GM12878 (cell line): ENCODE results near the gene RPL18.

ENCODE experiments used
- EP300 ChIP-seq, 2 experiments: fragments of 150-350 bp in 1 of 2; IDR thresholded peaks; 2 replicates each; pipeline ENCODE4 v1.6.1; 2011 to 2012; ENCODE audit warnings: low read depth in 2 of 2, low read length in 2 of 2, borderline replicate concordance in 1 of 2, improper control_type of control experiment in 1 of 2, inconsistent platforms in 1 of 2; ENCODE audit not compliant: control insufficient read depth in 1 of 2
- FOXM1 ChIP-seq: IDR thresholded peaks from 2 replicates; pipeline ENCODE4 v1.6.1; 2012; ENCODE audit warnings: low read depth, mild to moderate bottlenecking, inconsistent platforms, low read length, moderate library complexity
- PAX8 ChIP-seq: fragments of 450-650 bp; IDR thresholded peaks from 2 replicates; pipeline ENCODE4 v1.6.1; 2017; ENCODE audit warnings: mild to moderate bottlenecking, moderate library complexity
- POLR2AphosphoS2 ChIP-seq: IDR thresholded peaks from 2 replicates; pipeline ENCODE4 v1.6.1; 2011; ENCODE audit warnings: low read depth, mild to moderate bottlenecking, low read length, improper control_type of control experiment, moderate library complexity
- STAT3 ChIP-seq: IDR thresholded peaks from 2 replicates; pipeline ENCODE4 v1.6.1; 2011; ENCODE audit warnings: low read depth, low read length, improper control_type of control experiment
- YY1 ChIP-seq: IDR thresholded peaks from 2 replicates; pipeline ENCODE4 v1.6.1; 2011; ENCODE audit warnings: low read depth, mild to moderate bottlenecking, low read length
- ZBED1 ChIP-seq: IDR thresholded peaks from 2 replicates; pipeline ENCODE4 v1.6.1; 2016; ENCODE audit warnings: borderline replicate concordance
- TF ChIP-seq, protein P1 (sequence below), 3 experiments: IDR thresholded peaks in 2 of 3; conservative IDR thresholded peaks in 1 of 3; 2 replicates each; pipeline ENCODE4 v1.5.1; 2011; ENCODE audit warnings: low read depth in 3 of 3, low read length in 3 of 3, mild to moderate bottlenecking in 3 of 3, control low read depth in 2 of 3, moderate library complexity in 2 of 3, inconsistent platforms in 1 of 3, mixed read lengths in 1 of 3; ENCODE audit not compliant: control insufficient read depth in 2 of 3, insufficient read depth in 1 of 3; ENCODE audit errors: extremely low read depth in 1 of 3
- TF ChIP-seq, protein P2 (sequence below): IDR thresholded peaks from 2 replicates; pipeline ENCODE4 v1.6.1; 2011; ENCODE audit warnings: low read depth, low read length, improper control_type of control experiment, borderline replicate concordance
- TF ChIP-seq, protein P3 (sequence below): IDR thresholded peaks from 2 replicates; pipeline ENCODE4 v1.6.1; 2012; ENCODE audit warnings: mild to moderate bottlenecking, low read depth, low read length
- TF ChIP-seq, protein P4 (sequence below): fragments of 150-350 bp; IDR thresholded peaks from 2 replicates; pipeline ENCODE4 v1.6.1; 2014; ENCODE audit warnings: mild to moderate bottlenecking, low read depth, low read length
- TF ChIP-seq, protein P5 (sequence below): fragments of 450-650 bp; IDR thresholded peaks from 2 replicates; pipeline ENCODE4 v1.6.1; 2017; ENCODE audit warnings: mild to moderate bottlenecking, moderate library complexity

DNA sequence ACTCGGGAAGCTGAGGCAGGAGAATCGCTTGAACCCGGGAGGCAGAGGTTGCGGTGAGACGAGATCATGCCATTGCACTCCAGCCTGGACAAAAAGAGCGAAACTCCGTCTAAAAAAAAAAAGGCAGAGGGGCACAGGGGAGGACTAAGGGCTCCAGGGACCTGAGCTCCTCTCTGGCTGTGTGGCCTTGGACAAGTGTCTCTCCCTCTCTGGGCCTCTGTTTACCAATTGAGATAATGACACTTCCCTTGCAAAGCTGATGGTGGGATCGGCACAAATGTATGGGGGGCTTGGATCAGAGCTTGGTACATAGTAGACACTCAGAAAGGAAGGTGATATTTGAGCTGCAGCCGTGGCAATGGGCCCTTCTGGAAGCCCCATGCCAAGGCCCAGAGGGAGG is 23.8 kb downstream of the RPL18 start:
- TF ChIP-seq, protein P1, sequence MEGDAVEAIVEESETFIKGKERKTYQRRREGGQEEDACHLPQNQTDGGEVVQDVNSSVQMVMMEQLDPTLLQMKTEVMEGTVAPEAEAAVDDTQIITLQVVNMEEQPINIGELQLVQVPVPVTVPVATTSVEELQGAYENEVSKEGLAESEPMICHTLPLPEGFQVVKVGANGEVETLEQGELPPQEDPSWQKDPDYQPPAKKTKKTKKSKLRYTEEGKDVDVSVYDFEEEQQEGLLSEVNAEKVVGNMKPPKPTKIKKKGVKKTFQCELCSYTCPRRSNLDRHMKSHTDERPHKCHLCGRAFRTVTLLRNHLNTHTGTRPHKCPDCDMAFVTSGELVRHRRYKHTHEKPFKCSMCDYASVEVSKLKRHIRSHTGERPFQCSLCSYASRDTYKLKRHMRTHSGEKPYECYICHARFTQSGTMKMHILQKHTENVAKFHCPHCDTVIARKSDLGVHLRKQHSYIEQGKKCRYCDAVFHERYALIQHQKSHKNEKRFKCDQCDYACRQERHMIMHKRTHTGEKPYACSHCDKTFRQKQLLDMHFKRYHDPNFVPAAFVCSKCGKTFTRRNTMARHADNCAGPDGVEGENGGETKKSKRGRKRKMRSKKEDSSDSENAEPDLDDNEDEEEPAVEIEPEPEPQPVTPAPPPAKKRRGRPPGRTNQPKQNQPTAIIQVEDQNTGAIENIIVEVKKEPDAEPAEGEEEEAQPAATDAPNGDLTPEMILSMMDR (IDR thresholded peaks at IDR 0.05 in 2 of 3, conservative IDR thresholded peaks at IDR 0.05 in 1 of 3; ENCODE audit: control insufficient read depth in 2 of 3, extremely low read depth in 1 of 3, insufficient read depth in 1 of 3, low read depth in 3 of 3, low read length in 3 of 3) = no peak
- TF ChIP-seq, protein P2, sequence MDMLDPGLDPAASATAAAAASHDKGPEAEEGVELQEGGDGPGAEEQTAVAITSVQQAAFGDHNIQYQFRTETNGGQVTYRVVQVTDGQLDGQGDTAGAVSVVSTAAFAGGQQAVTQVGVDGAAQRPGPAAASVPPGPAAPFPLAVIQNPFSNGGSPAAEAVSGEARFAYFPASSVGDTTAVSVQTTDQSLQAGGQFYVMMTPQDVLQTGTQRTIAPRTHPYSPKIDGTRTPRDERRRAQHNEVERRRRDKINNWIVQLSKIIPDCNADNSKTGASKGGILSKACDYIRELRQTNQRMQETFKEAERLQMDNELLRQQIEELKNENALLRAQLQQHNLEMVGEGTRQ = no peak
- TF ChIP-seq FOXM1 = no peak
- TF ChIP-seq, protein P3, sequence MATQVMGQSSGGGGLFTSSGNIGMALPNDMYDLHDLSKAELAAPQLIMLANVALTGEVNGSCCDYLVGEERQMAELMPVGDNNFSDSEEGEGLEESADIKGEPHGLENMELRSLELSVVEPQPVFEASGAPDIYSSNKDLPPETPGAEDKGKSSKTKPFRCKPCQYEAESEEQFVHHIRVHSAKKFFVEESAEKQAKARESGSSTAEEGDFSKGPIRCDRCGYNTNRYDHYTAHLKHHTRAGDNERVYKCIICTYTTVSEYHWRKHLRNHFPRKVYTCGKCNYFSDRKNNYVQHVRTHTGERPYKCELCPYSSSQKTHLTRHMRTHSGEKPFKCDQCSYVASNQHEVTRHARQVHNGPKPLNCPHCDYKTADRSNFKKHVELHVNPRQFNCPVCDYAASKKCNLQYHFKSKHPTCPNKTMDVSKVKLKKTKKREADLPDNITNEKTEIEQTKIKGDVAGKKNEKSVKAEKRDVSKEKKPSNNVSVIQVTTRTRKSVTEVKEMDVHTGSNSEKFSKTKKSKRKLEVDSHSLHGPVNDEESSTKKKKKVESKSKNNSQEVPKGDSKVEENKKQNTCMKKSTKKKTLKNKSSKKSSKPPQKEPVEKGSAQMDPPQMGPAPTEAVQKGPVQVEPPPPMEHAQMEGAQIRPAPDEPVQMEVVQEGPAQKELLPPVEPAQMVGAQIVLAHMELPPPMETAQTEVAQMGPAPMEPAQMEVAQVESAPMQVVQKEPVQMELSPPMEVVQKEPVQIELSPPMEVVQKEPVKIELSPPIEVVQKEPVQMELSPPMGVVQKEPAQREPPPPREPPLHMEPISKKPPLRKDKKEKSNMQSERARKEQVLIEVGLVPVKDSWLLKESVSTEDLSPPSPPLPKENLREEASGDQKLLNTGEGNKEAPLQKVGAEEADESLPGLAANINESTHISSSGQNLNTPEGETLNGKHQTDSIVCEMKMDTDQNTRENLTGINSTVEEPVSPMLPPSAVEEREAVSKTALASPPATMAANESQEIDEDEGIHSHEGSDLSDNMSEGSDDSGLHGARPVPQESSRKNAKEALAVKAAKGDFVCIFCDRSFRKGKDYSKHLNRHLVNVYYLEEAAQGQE = no peak
- TF ChIP-seq STAT3 = no peak
- no peak for TF ChIP-seq POLR2AphosphoS2
- TF ChIP-seq, protein P4, sequence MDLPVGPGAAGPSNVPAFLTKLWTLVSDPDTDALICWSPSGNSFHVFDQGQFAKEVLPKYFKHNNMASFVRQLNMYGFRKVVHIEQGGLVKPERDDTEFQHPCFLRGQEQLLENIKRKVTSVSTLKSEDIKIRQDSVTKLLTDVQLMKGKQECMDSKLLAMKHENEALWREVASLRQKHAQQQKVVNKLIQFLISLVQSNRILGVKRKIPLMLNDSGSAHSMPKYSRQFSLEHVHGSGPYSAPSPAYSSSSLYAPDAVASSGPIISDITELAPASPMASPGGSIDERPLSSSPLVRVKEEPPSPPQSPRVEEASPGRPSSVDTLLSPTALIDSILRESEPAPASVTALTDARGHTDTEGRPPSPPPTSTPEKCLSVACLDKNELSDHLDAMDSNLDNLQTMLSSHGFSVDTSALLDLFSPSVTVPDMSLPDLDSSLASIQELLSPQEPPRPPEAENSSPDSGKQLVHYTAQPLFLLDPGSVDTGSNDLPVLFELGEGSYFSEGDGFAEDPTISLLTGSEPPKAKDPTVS = no peak
- TF ChIP-seq PAX8 = no peak
- no peak for TF ChIP-seq ZBED1
- no peak for TF ChIP-seq YY1
- TF ChIP-seq, protein P5, sequence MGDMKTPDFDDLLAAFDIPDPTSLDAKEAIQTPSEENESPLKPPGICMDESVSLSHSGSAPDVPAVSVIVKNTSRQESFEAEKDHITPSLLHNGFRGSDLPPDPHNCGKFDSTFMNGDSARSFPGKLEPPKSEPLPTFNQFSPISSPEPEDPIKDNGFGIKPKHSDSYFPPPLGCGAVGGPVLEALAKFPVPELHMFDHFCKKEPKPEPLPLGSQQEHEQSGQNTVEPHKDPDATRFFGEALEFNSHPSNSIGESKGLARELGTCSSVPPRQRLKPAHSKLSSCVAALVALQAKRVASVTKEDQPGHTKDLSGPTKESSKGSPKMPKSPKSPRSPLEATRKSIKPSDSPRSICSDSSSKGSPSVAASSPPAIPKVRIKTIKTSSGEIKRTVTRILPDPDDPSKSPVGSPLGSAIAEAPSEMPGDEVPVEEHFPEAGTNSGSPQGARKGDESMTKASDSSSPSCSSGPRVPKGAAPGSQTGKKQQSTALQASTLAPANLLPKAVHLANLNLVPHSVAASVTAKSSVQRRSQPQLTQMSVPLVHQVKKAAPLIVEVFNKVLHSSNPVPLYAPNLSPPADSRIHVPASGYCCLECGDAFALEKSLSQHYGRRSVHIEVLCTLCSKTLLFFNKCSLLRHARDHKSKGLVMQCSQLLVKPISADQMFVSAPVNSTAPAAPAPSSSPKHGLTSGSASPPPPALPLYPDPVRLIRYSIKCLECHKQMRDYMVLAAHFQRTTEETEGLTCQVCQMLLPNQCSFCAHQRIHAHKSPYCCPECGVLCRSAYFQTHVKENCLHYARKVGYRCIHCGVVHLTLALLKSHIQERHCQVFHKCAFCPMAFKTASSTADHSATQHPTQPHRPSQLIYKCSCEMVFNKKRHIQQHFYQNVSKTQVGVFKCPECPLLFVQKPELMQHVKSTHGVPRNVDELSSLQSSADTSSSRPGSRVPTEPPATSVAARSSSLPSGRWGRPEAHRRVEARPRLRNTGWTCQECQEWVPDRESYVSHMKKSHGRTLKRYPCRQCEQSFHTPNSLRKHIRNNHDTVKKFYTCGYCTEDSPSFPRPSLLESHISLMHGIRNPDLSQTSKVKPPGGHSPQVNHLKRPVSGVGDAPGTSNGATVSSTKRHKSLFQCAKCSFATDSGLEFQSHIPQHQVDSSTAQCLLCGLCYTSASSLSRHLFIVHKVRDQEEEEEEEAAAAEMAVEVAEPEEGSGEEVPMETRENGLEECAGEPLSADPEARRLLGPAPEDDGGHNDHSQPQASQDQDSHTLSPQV = no peak
- no peak for TF ChIP-seq EP300 (IDR thresholded peaks at IDR 0.05; ENCODE audit: borderline replicate concordance in 1 of 2, control insufficient read depth in 1 of 2, low read depth in 2 of 2, low read length in 2 of 2)
